Measurements from ENCODE around the gene OR7C1. TPM values are rescaled to one million over a fixed set of nuclear protein-coding genes. Genes with fewer than 3 reads are reported as not detected.

Gene OR7C1
- total and polyA plus RNA-seq, 2 experiments from 2014 or later = 0.03 TPM; not detected in 1

DNA sequence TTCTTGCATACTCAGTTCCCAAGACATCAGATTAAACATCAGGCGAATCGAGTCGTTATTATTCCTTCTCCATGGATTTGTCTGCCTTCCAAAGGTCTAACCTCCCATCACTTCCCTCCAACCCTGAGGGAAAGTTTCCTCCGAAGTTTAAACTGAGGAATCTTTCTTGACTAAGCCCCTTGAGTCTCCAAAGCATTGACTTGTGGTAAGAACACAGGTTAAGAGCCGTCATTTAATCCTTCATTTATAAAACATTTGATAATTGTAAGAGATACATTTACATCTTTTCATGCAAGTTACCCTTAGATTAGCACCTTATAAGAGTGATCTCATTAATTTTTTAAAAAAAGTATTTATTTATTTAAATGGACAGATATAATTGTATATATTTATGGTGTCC is 13.8 kb upstream of the OR7C1 start, which contains the start of gene OR7A10 (continued):
- TF ChIP-seq, protein P1, sequence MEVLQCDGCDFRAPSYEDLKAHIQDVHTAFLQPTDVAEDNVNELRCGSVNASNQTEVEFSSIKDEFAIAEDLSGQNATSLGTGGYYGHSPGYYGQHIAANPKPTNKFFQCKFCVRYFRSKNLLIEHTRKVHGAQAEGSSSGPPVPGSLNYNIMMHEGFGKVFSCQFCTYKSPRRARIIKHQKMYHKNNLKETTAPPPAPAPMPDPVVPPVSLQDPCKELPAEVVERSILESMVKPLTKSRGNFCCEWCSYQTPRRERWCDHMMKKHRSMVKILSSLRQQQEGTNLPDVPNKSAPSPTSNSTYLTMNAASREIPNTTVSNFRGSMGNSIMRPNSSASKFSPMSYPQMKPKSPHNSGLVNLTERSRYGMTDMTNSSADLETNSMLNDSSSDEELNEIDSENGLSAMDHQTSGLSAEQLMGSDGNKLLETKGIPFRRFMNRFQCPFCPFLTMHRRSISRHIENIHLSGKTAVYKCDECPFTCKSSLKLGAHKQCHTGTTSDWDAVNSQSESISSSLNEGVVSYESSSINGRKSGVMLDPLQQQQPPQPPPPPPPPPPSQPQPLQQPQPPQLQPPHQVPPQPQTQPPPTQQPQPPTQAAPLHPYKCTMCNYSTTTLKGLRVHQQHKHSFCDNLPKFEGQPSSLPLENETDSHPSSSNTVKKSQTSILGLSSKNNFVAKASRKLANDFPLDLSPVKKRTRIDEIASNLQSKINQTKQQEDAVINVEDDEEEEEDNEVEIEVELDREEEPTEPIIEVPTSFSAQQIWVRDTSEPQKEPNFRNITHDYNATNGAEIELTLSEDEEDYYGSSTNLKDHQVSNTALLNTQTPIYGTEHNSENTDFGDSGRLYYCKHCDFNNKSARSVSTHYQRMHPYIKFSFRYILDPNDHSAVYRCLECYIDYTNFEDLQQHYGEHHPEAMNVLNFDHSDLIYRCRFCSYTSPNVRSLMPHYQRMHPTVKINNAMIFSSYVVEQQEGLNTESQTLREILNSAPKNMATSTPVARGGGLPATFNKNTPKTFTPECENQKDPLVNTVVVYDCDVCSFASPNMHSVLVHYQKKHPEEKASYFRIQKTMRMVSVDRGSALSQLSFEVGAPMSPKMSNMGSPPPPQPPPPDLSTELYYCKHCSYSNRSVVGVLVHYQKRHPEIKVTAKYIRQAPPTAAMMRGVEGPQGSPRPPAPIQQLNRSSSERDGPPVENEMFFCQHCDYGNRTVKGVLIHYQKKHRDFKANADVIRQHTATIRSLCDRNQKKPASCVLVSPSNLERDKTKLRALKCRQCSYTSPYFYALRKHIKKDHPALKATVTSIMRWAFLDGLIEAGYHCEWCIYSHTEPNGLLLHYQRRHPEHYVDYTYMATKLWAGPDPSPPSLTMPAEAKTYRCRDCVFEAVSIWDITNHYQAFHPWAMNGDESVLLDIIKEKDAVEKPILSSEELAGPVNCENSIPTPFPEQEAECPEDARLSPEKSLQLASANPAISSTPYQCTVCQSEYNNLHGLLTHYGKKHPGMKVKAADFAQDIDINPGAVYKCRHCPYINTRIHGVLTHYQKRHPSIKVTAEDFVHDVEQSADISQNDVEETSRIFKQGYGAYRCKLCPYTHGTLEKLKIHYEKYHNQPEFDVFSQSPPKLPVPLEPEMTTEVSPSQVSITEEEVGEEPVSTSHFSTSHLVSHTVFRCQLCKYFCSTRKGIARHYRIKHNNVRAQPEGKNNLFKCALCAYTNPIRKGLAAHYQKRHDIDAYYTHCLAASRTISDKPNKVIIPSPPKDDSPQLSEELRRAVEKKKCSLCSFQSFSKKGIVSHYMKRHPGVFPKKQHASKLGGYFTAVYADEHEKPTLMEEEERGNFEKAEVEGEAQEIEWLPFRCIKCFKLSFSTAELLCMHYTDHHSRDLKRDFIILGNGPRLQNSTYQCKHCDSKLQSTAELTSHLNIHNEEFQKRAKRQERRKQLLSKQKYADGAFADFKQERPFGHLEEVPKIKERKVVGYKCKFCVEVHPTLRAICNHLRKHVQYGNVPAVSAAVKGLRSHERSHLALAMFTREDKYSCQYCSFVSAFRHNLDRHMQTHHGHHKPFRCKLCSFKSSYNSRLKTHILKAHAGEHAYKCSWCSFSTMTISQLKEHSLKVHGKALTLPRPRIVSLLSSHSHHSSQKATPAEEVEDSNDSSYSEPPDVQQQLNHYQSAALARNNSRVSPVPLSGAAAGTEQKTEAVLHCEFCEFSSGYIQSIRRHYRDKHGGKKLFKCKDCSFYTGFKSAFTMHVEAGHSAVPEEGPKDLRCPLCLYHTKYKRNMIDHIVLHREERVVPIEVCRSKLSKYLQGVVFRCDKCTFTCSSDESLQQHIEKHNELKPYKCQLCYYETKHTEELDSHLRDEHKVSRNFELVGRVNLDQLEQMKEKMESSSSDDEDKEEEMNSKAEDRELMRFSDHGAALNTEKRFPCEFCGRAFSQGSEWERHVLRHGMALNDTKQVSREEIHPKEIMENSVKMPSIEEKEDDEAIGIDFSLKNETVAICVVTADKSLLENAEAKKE (CRISPR knock-in tag; IDR thresholded peaks at IDR 0.05) = no peak
- TF ChIP-seq, protein P2, sequence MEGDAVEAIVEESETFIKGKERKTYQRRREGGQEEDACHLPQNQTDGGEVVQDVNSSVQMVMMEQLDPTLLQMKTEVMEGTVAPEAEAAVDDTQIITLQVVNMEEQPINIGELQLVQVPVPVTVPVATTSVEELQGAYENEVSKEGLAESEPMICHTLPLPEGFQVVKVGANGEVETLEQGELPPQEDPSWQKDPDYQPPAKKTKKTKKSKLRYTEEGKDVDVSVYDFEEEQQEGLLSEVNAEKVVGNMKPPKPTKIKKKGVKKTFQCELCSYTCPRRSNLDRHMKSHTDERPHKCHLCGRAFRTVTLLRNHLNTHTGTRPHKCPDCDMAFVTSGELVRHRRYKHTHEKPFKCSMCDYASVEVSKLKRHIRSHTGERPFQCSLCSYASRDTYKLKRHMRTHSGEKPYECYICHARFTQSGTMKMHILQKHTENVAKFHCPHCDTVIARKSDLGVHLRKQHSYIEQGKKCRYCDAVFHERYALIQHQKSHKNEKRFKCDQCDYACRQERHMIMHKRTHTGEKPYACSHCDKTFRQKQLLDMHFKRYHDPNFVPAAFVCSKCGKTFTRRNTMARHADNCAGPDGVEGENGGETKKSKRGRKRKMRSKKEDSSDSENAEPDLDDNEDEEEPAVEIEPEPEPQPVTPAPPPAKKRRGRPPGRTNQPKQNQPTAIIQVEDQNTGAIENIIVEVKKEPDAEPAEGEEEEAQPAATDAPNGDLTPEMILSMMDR (conservative IDR thresholded peaks at IDR 0.05; ENCODE audit: low read depth in 2 of 2) = no peak
- TF ChIP-seq STAT1 (IDR thresholded peaks at IDR 0.05; ENCODE audit: unreplicated experiment) (no peak), ZNF114 (CRISPR knock-in tag; IDR thresholded peaks at IDR 0.05) (no peak), EZH2 (IDR thresholded peaks at IDR 0.05; ENCODE audit: low read depth, unreplicated experiment) (no peak), JUNB (IDR thresholded peaks at IDR 0.05; ENCODE audit: unreplicated experiment) (no peak), POLR2AphosphoS5 (IDR thresholded peaks at IDR 0.05; ENCODE audit: low read depth) (no peak), NANOG (IDR thresholded peaks at IDR 0.05; ENCODE audit: borderline replicate concordance) (no peak)
- TF ChIP-seq, protein P3, sequence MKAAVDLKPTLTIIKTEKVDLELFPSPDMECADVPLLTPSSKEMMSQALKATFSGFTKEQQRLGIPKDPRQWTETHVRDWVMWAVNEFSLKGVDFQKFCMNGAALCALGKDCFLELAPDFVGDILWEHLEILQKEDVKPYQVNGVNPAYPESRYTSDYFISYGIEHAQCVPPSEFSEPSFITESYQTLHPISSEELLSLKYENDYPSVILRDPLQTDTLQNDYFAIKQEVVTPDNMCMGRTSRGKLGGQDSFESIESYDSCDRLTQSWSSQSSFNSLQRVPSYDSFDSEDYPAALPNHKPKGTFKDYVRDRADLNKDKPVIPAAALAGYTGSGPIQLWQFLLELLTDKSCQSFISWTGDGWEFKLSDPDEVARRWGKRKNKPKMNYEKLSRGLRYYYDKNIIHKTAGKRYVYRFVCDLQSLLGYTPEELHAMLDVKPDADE (IDR thresholded peaks at IDR 0.05) = no peak

Data from GM23338 (cell line).